GM18526 (cell line): ENCODE results near the gene MGAT5.

Source experiments
- POLR2A ChIP-seq: IDR thresholded peaks from 3 replicates; pipeline ENCODE4 v1.6.1; 2011; ENCODE audit not compliant: insufficient read length; ENCODE audit errors: extremely low read depth

The MGAT5 gene

GRCh38 chr2:134278553-134278952, 24.7 kb downstream of the MGAT5 start:
- no peak for TF ChIP-seq POLR2A

GRCh38 chr2:134279417-134279816, 25.5 kb downstream of the MGAT5 start:
- no peak for TF ChIP-seq POLR2A

GRCh38 chr2:134280231-134280630, 26.4 kb downstream of the MGAT5 start:
- TF ChIP-seq POLR2A, result no peak

GRCh38 chr2:134280726-134281125, 26.9 kb downstream of the MGAT5 start:
- TF ChIP-seq POLR2A, result no peak

GRCh38 chr2:134281815-134282419, 28.0 kb downstream of the MGAT5 start:
- TF ChIP-seq POLR2A, result no peak

GRCh38 chr2:134282629-134283400, 28.9 kb downstream of the MGAT5 start:
- no peak for TF ChIP-seq POLR2A

GRCh38 chr2:134283661-134284060, 29.8 kb downstream of the MGAT5 start:
- TF ChIP-seq POLR2A, result no peak

- TF ChIP-seq POLR2A, result no peak
Observed at GRCh38 chr2:134284119-134284670, 30.3 kb downstream of the MGAT5 start.

- TF ChIP-seq POLR2A, result no peak
Observed at GRCh38 chr2:134287323-134287722, 33.5 kb downstream of the MGAT5 start.

GRCh38 chr2:134288814-134289213, 34.9 kb downstream of the MGAT5 start:
- no peak for TF ChIP-seq POLR2A

- TF ChIP-seq POLR2A, result no peak
Observed at GRCh38 chr2:134289225-134289624, 35.4 kb downstream of the MGAT5 start.

GRCh38 chr2:134290358-134290757, 36.5 kb downstream of the MGAT5 start:
- TF ChIP-seq POLR2A, result no peak

- no peak for TF ChIP-seq POLR2A
Observed at GRCh38 chr2:134292514-134292913, 38.6 kb downstream of the MGAT5 start.

GRCh38 chr2:134293719-134294537, 40.1 kb downstream of the MGAT5 start:
- no peak for TF ChIP-seq POLR2A

- no peak for TF ChIP-seq POLR2A
Observed at GRCh38 chr2:134295441-134295840, 41.6 kb downstream of the MGAT5 start.

- no peak for TF ChIP-seq POLR2A
Observed at GRCh38 chr2:134296301-134296700, 42.4 kb downstream of the MGAT5 start.
